NOMO-1 (cell line): Measurements from ENCODE around the gene SCAANT1.
A peak's percentile ranks its signal among the peaks of the same experiment; 100 is the strongest.

ENCODE experiments used
- DNase-seq, 2 experiments: peaks; one replicate each; lab custom pipeline; 2025; ENCODE audit not compliant: unreplicated experiment in 2 of 2; lab: John Stamatoyannopoulos, UW

The SCAANT1 gene

GRCh38 chr3:63934041-63934866, 22.1 kb upstream of the SCAANT1 start:
- DNase-seq: peak; percentile 90 to 98

- peak; percentile 67 to 81 for DNase-seq
Observed at GRCh38 chr3:63933459-63933858, 21.3 kb upstream of the SCAANT1 start.

GRCh38 chr3:63932509-63933212, 20.5 kb upstream of the SCAANT1 start:
- DNase-seq: no peak

GRCh38 chr3:63931290-63931689, 19.1 kb upstream of the SCAANT1 start:
- DNase-seq: no peak

- peak; percentile 53 to 74 for DNase-seq
Observed at GRCh38 chr3:63927422-63928280, 15.5 kb upstream of the SCAANT1 start.

GRCh38 chr3:63926309-63926708, 14.1 kb upstream of the SCAANT1 start:
- no peak for DNase-seq

- no peak for DNase-seq
Observed at GRCh38 chr3:63922491-63923199, 10.5 kb upstream of the SCAANT1 start.

GRCh38 chr3:63921741-63922482, 9.7 kb upstream of the SCAANT1 start:
- peak; percentile 73 to 85 for DNase-seq

GRCh38 chr3:63920001-63920400, 7.8 kb upstream of the SCAANT1 start:
- no peak for DNase-seq

- no peak for DNase-seq
Observed at GRCh38 chr3:63918321-63918720, 6.1 kb upstream of the SCAANT1 start.

GRCh38 chr3:63914312-63914711, 2.1 kb upstream of the SCAANT1 start:
- DNase-seq: peak; percentile 2 to 5

- no peak for DNase-seq
Observed at GRCh38 chr3:63912768-63913588, 795 bp upstream of the SCAANT1 start.

- no peak for DNase-seq
Observed at GRCh38 chr3:63911509-63911872, 692 bp downstream of the SCAANT1 start.

GRCh38 chr3:63910891-63911290, 1.3 kb downstream of the SCAANT1 start:
- DNase-seq: no peak

GRCh38 chr3:63910001-63910400, 2.2 kb downstream of the SCAANT1 start:
- DNase-seq: peak in 1 of 2 experiments; percentile 22

GRCh38 chr3:63909431-63909830, 2.8 kb downstream of the SCAANT1 start:
- no peak for DNase-seq

- DNase-seq: no peak
Observed at GRCh38 chr3:63908776-63909175, 3.4 kb downstream of the SCAANT1 start.

- DNase-seq: no peak
Observed at GRCh38 chr3:63908081-63908736, 4.0 kb downstream of the SCAANT1 start.
